IMR-90 (cell line): ENCODE measurements around the gene MLLT1. TPM values are rescaled to one million over a fixed set of nuclear protein-coding genes. Genes with fewer than 3 reads are reported as not detected.

Experiments used
- ATAC-seq: fragments of 200-7000 bp; cut with Tn5 transposase; 2 replicates; pipeline ENCODE4 v1.9.1; 2020; ENCODE audit warnings: low read depth, mild to moderate bottlenecking, moderate library complexity
- BruUV-seq: library from RNA; stranded (reverse); fragments of 400-500 nt; replicated peaks from 2 replicates; lab custom pipeline; 2021; lab: Mats Ljungman, UMichigan
- CTCF ChIA-PET: fragments of 300-600 bp; formaldehyde crosslinking; extraction: SDS; loops from one replicate; lab custom pipeline; 2021; ENCODE audit warnings: antibody characterized with exemption; lab: Yijun Ruan, JAX
- POLR2A ChIA-PET: fragments of 300-600 bp; sonication (Branson Sonifier 250); formaldehyde crosslinking; loops from one replicate; lab custom pipeline; 2022; ENCODE audit warnings: antibody characterized with exemption; ENCODE audit not compliant: unreplicated experiment; lab: Charles Lee
- DNase-seq: peaks from one replicate; pipeline ENCODE4 v3.0.0; 2013
- H2AFZ ChIP-seq: replicated peaks from 2 replicates; pipeline ENCODE3; 2013; ENCODE audit warnings: low read length, mild to moderate bottlenecking; ENCODE audit not compliant: poor library complexity
- H2AK5ac ChIP-seq: 2 replicates; pipeline ENCODE4 v1.6.1; 2013; ENCODE audit warnings: low read depth, low read length, inconsistent platforms
- H2AK9ac ChIP-seq: replicated peaks from 2 replicates; pipeline ENCODE3; 2013; ENCODE audit warnings: mild to moderate bottlenecking, low read depth, low read length, moderate library complexity; ENCODE audit not compliant: poor library complexity
- H2BK120ac ChIP-seq: 2 replicates; pipeline ENCODE4 v1.6.1; 2013; ENCODE audit warnings: low read depth, low read length, inconsistent platforms
- H2BK15ac ChIP-seq: 3 replicates; pipeline ENCODE4 v1.6.1; 2013; ENCODE audit warnings: low read depth, low read length, inconsistent platforms
- H2BK20ac ChIP-seq: 2 replicates; pipeline ENCODE4 v1.6.1; 2013; ENCODE audit warnings: low read depth, mild to moderate bottlenecking, inconsistent platforms, low read length, moderate library complexity
- H2BK5ac ChIP-seq: 2 replicates; pipeline ENCODE4 v1.6.1; 2013; ENCODE audit warnings: mild to moderate bottlenecking, low read depth, low read length, inconsistent platforms; ENCODE audit not compliant: poor library complexity, severe bottlenecking
- H3K14ac ChIP-seq: replicated peaks from 2 replicates; pipeline ENCODE4 v1.6.1; 2013; ENCODE audit warnings: low read depth, low read length, inconsistent platforms
- H3K18ac ChIP-seq: 2 replicates; pipeline ENCODE4 v1.6.1; 2013; ENCODE audit warnings: low read depth, low read length, control low read depth
- H3K23ac ChIP-seq: 2 replicates; pipeline ENCODE4 v1.6.1; 2013; ENCODE audit warnings: low read depth, low read length, inconsistent platforms
- H3K27ac ChIP-seq: 2 replicates; pipeline ENCODE4 v1.5.1; 2013; ENCODE audit warnings: mild to moderate bottlenecking, control low read depth, low read length; ENCODE audit not compliant: insufficient read depth
- H3K27me3 ChIP-seq: 2 replicates; pipeline ENCODE4 v1.6.1; 2013; ENCODE audit warnings: low read length; ENCODE audit not compliant: control insufficient read depth, insufficient read depth
- H3K36me3 ChIP-seq: 2 replicates; pipeline ENCODE4 v1.6.1; 2013; ENCODE audit warnings: low read length, mixed read lengths; ENCODE audit not compliant: control insufficient read depth, insufficient read depth
- H3K4ac ChIP-seq: 2 replicates; pipeline ENCODE4 v1.6.1; 2013; ENCODE audit warnings: low read depth, low read length, inconsistent platforms
- H3K4me1 ChIP-seq: 2 replicates; pipeline ENCODE4 v1.6.1; 2013; ENCODE audit warnings: low read length, mixed read lengths; ENCODE audit not compliant: control insufficient read depth, insufficient read depth
- H3K4me2 ChIP-seq: 2 replicates; pipeline ENCODE4 v1.6.1; 2013; ENCODE audit warnings: low read depth, mild to moderate bottlenecking, control low read depth, low read length, moderate library complexity
- H3K4me3 ChIP-seq: 2 replicates; pipeline ENCODE4 v1.5.1; 2013; ENCODE audit warnings: low read depth, mild to moderate bottlenecking, control low read depth, low read length, moderate library complexity; ENCODE audit not compliant: insufficient read depth
- H3K56ac ChIP-seq: 2 replicates; pipeline ENCODE4 v1.6.1; 2013; ENCODE audit warnings: low read length, inconsistent platforms; ENCODE audit not compliant: insufficient read depth; ENCODE audit errors: extremely low read depth
- H3K79me1 ChIP-seq, 2 experiments: 2 replicates each; pipeline ENCODE4 v1.6.1; 2013; ENCODE audit warnings: low read length in 2 of 2, inconsistent platforms in 1 of 2, low read depth in 1 of 2
- H3K9ac ChIP-seq: 2 replicates; pipeline ENCODE4 v1.6.1; 2013; ENCODE audit warnings: low read depth, low read length, control low read depth
- H3K9me1 ChIP-seq: 2 replicates; pipeline ENCODE4 v1.6.1; 2013; ENCODE audit warnings: low read length, inconsistent platforms; ENCODE audit not compliant: insufficient read depth
- H3K9me3 ChIP-seq: 2 replicates; pipeline ENCODE4 v1.6.1; 2013; ENCODE audit warnings: low read length; ENCODE audit not compliant: control insufficient read depth, insufficient read depth
- H4K20me1 ChIP-seq: 2 replicates; pipeline ENCODE4 v1.6.1; 2013; ENCODE audit warnings: low read length, inconsistent platforms; ENCODE audit not compliant: insufficient read depth
- H4K5ac ChIP-seq: 2 replicates; pipeline ENCODE4 v1.6.1; 2013; ENCODE audit warnings: mild to moderate bottlenecking, low read depth, low read length, control low read depth
- H4K8ac ChIP-seq, 2 experiments: 2 replicates each; pipeline ENCODE4 v1.6.1; 2013; ENCODE audit warnings: low read depth in 2 of 2, low read length in 2 of 2, control low read depth in 1 of 2, inconsistent platforms in 1 of 2
- H4K91ac ChIP-seq: 2 replicates; pipeline ENCODE4 v1.6.1; 2013; ENCODE audit warnings: low read depth, low read length, inconsistent platforms; ENCODE audit not compliant: insufficient read depth
- ELK1 ChIP-seq: fragments of 150-350 bp; IDR thresholded peaks from 2 replicates; pipeline ENCODE4 v1.6.1; 2016; ENCODE audit warnings: low read depth, mild to moderate bottlenecking, low read length, moderate library complexity, borderline replicate concordance
- FOS ChIP-seq: fragments of 150-350 bp; IDR thresholded peaks from 2 replicates; pipeline ENCODE4 v1.6.1; 2016; ENCODE audit warnings: low read depth, low read length
- MAFK ChIP-seq: IDR thresholded peaks from 2 replicates; pipeline ENCODE4 v1.6.1; 2012; ENCODE audit warnings: low read depth, low read length, improper control_type of control experiment
- NFE2L2 ChIP-seq: fragments of 150-350 bp; IDR thresholded peaks from 2 replicates; pipeline ENCODE4 v1.6.1; 2016; ENCODE audit warnings: low read depth, mild to moderate bottlenecking, low read length
- POLR2A ChIP-seq: IDR thresholded peaks from 2 replicates; pipeline ENCODE4 v1.6.1; 2012; ENCODE audit warnings: mild to moderate bottlenecking, low read depth, low read length
- RAD21 ChIP-seq: IDR thresholded peaks from 2 replicates; pipeline ENCODE4 v1.6.1; 2012; ENCODE audit warnings: low read length, improper control_type of control experiment
- RCOR1 ChIP-seq: IDR thresholded peaks from 2 replicates; pipeline ENCODE4 v1.6.1; 2012; ENCODE audit warnings: mild to moderate bottlenecking, low read length, improper control_type of control experiment; ENCODE audit not compliant: insufficient replicate concordance
- RFX5 ChIP-seq: IDR thresholded peaks from 2 replicates; pipeline ENCODE4 v1.8.0; 2012; ENCODE audit warnings: low read depth, mild to moderate bottlenecking, low read length, moderate library complexity
- SMC3 ChIP-seq: fragments of 150-350 bp; IDR thresholded peaks from 2 replicates; pipeline ENCODE4 v1.6.1; 2016; ENCODE audit warnings: low read depth, mild to moderate bottlenecking, antibody characterized with exemption, low read length, moderate library complexity
- USF2 ChIP-seq: fragments of 150-350 bp; IDR thresholded peaks from 2 replicates; pipeline ENCODE4 v1.6.1; 2017; ENCODE audit warnings: mild to moderate bottlenecking, antibody characterized with exemption, low read length, low read depth
- WGBS, 2 experiments: methylation state at CpG; one replicate each; pipeline versions ENCODE4 v1.1.5 to v1.1.7; 2013; ENCODE audit warnings: missing lambda C conversion rate in 2 of 2; ENCODE audit not compliant: insufficient read length in 1 of 2; ENCODE audit errors: extremely low coverage in 2 of 2; 5-methylcytosine and 5-hydroxymethylcytosine counted together
- dilution Hi-C: fragments of 300-500 bp; cut with HindIII; formaldehyde crosslinking; loops from one replicate; pipeline ENCODE4 v1.14.3; 2018; ENCODE audit warnings: low sequenced_read_pairs; ENCODE audit not compliant: unreplicated experiment
- in situ Hi-C: fragments of 300-500 bp; cut with MboI; formaldehyde crosslinking; loops from 3 replicates; pipeline ENCODE4 v1.14.3; 2019; ENCODE audit warnings: low sequenced_read_pairs, inconsistent platforms, mixed read lengths
- intact Hi-C: fragments of 100-400 bp; cut with micrococcal nuclease; formaldehyde crosslinking; loops from 2 replicates; pipeline ENCODE4 v1.10.0; 2022
- polyA plus RNA-seq, 3 experiments: library from polyadenylated mRNA; depleted of rRNA; stranded (reverse); fragments of >200 nt; gene quantifications; 2 replicates each; pipeline ENCODE4 v1.2.3, GENCODE V29; 2012; ENCODE audit warnings: low replicate concordance in 1 of 3
- total RNA-seq: library from RNA; depleted of rRNA; stranded (reverse); fragments of >200 nt; gene quantifications from 2 replicates; pipeline ENCODE4 v1.2.3, GENCODE V29; 2012
- TF ChIP-seq, protein P1 (sequence below): conservative IDR thresholded peaks from 2 replicates; pipeline ENCODE4 v1.5.1; 2012; ENCODE audit warnings: mild to moderate bottlenecking, low read depth, low read length, improper control_type of control experiment

The MLLT1 gene
- total and polyA plus RNA-seq, 2 of the 4 experiments (the other 2 are of a cell fraction): 1.3 to 30.6 TPM

- no peak for TF ChIP-seq SMC3
These were observed 65.8 kb downstream of the MLLT1 start (continued) for GRCh38 chr19:6213696-6214641.

- Histone ChIP-seq H2BK15ac (no peak overlapping the region), H4K8ac (no peak overlapping the region), H4K91ac (no peak overlapping the region), H3K27ac (no peak overlapping the region), H2AK9ac (no peak overlapping the region), H2BK5ac (no peak overlapping the region), H3K27me3 (no peaks in the 10 kb centered on the region), H3K23ac (no peak overlapping the region), H4K5ac (no peak overlapping the region), H3K14ac (no peak overlapping the region), H3K4me1 (no peaks in the 10 kb centered on the region; the same call in 1 of the 2 replicates), H3K4ac (no peak overlapping the region), H3K36me3 (peaks cover 23% of the 10 kb centered on the region), H3K4me3 (no peak overlapping the region), H2BK20ac (no peak overlapping the region), H3K9me3 (no peaks in the 10 kb centered on the region), H2BK120ac (no peak overlapping the region), H3K4me2 (no peak overlapping the region), H2AFZ (no peak overlapping the region), H3K18ac (no peak overlapping the region), H3K9ac (no peak overlapping the region), H4K20me1 (peaks cover 3% of the 10 kb centered on the region), H3K9me1 (no peaks in the 10 kb centered on the region), H3K56ac (no peak overlapping the region), H3K79me1 (peaks cover 7 to 11% of the 10 kb centered on the region in 2 experiments), H2AK5ac (no peak overlapping the region)
- intact Hi-C loops (no loop called here), in situ Hi-C loops (no loop called here), dilution Hi-C loops (no loop called here)
- DNase-seq: no peak
- no peak for TF ChIP-seq USF2
- no peak for TF ChIP-seq RAD21
- TF ChIP-seq MAFK: no peak
- TF ChIP-seq, protein P1, sequence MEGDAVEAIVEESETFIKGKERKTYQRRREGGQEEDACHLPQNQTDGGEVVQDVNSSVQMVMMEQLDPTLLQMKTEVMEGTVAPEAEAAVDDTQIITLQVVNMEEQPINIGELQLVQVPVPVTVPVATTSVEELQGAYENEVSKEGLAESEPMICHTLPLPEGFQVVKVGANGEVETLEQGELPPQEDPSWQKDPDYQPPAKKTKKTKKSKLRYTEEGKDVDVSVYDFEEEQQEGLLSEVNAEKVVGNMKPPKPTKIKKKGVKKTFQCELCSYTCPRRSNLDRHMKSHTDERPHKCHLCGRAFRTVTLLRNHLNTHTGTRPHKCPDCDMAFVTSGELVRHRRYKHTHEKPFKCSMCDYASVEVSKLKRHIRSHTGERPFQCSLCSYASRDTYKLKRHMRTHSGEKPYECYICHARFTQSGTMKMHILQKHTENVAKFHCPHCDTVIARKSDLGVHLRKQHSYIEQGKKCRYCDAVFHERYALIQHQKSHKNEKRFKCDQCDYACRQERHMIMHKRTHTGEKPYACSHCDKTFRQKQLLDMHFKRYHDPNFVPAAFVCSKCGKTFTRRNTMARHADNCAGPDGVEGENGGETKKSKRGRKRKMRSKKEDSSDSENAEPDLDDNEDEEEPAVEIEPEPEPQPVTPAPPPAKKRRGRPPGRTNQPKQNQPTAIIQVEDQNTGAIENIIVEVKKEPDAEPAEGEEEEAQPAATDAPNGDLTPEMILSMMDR: no peak
- TF ChIP-seq ELK1: no peak
- no peak for TF ChIP-seq RFX5
- no peak for TF ChIP-seq NFE2L2
- TF ChIP-seq FOS: no peak
- TF ChIP-seq POLR2A: no peak
- TF ChIP-seq RCOR1: no peak
- no TSS peak for BruUV-seq
- CTCF ChIA-PET: no interaction called here
- POLR2A ChIA-PET: no interaction called here
- no CpG with 5 or more reads among the region's 12 CpGs for WGBS, 2 experiments
- no peak for ATAC-seq
These were observed 66.5 kb downstream of the MLLT1 start for GRCh38 chr19:6213266-6213595.
